ENCODE results near the gene CCL11.
"Not testable (repeated sequence)": the region's sequence is repeated elsewhere in the genome, so short reads cannot be mapped to it uniquely, and the experiment has no call there.

Gene CCL11

DNA sequence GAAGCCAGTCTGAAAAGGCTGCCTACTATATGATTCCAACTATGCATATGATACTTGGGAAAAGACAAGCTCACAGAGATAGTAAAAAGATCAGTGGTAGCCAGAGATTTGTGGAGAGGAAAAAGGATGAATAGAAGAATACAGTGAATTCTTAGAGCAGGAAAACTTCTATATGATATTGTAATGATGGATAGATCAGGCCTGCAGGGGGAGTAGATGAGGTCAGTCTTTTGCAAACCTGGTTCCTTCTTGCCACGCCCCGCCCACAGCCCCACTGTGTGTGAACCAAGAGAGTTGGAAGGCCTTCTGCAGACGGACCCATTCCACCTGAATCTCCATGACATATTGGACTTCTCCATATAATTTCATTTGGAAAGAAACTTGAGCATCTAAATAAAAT lies 32.9 kb downstream of the CCL11 start:
- H3K27me3 ChIP-seq = no peaks in the 10 kb centered on the region
- H3K27ac ChIP-seq = no peak overlapping the region
- TF ChIP-seq, protein P1, sequence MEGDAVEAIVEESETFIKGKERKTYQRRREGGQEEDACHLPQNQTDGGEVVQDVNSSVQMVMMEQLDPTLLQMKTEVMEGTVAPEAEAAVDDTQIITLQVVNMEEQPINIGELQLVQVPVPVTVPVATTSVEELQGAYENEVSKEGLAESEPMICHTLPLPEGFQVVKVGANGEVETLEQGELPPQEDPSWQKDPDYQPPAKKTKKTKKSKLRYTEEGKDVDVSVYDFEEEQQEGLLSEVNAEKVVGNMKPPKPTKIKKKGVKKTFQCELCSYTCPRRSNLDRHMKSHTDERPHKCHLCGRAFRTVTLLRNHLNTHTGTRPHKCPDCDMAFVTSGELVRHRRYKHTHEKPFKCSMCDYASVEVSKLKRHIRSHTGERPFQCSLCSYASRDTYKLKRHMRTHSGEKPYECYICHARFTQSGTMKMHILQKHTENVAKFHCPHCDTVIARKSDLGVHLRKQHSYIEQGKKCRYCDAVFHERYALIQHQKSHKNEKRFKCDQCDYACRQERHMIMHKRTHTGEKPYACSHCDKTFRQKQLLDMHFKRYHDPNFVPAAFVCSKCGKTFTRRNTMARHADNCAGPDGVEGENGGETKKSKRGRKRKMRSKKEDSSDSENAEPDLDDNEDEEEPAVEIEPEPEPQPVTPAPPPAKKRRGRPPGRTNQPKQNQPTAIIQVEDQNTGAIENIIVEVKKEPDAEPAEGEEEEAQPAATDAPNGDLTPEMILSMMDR (IDR thresholded peaks at IDR 0.05) = no peak
- no peaks in the 10 kb centered on the region for H3K9me3 ChIP-seq
- intact Hi-C loops (cut with DNase I; ENCODE audit: low total_unique reads) = no loop called here
- no peak for DNase-seq
- H3K4me3 ChIP-seq = no peak overlapping the region
- H3K36me3 ChIP-seq = no peaks in the 10 kb centered on the region
- peaks cover 0 to 49% (median 25%) of the 10 kb centered on the region in 4 donors for H3K4me1 ChIP-seq

DNA sequence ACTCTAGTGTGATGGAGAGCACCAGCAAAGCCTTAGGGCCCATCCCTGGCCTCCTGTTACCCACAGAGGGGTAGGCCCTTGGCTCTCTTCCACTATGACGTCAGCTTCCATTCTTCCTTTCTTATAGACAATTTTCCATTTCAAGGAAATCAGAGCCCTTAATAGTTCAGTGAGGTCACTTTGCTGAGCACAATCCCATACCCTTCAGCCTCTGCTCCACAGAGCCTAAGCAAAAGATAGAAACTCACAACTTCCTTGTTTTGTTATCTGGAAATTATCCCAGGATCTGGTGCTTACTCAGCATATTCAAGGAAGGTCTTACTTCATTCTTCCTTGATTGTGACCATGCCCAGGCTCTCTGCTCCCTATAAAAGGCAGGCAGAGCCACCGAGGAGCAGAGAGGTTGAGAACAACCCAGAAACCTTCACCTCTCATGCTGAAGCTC lies 33.5 kb downstream of the CCL11 start, which contains the start of gene CCL8:
TSS of gene CCL8 (plus strand) at position 397 of the 445 bp plus-strand sequence. CDS start 67 bp downstream, outside the sequence.
- H3K36me3 ChIP-seq = no peaks in the 10 kb centered on the region

DNA sequence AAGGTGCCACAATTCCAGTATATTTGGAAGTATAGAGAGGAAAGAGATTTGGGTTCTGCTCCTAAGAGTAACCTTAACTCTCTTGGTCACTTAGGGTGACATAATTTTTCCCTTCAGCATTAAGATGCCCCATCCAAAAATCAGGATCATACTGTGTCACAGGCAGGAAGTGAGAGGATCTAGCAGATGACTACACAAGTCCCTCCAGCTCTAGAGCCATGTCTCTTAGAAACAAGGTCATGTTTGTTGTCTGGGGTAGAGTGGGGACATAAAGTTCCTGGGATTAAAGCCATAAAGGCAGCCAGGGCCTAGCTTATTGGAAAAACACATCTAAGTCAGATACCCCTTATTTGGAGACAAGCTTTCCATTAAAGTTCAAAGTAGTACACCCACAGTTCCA lies 36.4 kb downstream of the CCL11 start:
- H3K9me3 ChIP-seq = no peaks in the 10 kb centered on the region
- H3K4me1 ChIP-seq = peaks cover 0 to 27% (median 8%) of the 10 kb centered on the region in 4 donors
- TF ChIP-seq, protein P1 (IDR thresholded peaks at IDR 0.05) = no peak
- H3K27ac ChIP-seq = peak overlapping the region; percentile 72
- H3K4me3 ChIP-seq = no peak overlapping the region
- H3K36me3 ChIP-seq = no peaks in the 10 kb centered on the region
- DNase-seq = peak in 1 of 2 donors; percentile 31
- intact Hi-C loops (cut with DNase I; ENCODE audit: low total_unique reads) = no loop called here
- no peaks in the 10 kb centered on the region for H3K27me3 ChIP-seq

More for the DNA sequence above, 33.5 kb downstream of the CCL11 start, which contains the start of gene CCL8:
- H3K9me3 ChIP-seq = no peaks in the 10 kb centered on the region
- H3K4me3 ChIP-seq = no peak within 1 kb of the TSS
- no peak for DNase-seq
- H3K27me3 ChIP-seq = no peaks in the 10 kb centered on the region
- no peak within 1 kb of the TSS for H3K27ac ChIP-seq
- TF ChIP-seq, protein P1 (IDR thresholded peaks at IDR 0.05) = no peak
- intact Hi-C loops (cut with DNase I; ENCODE audit: low total_unique reads) = no loop called here
- H3K4me1 ChIP-seq = peaks cover 0 to 43% (median 19%) of the 10 kb centered on the region in 4 donors

DNA sequence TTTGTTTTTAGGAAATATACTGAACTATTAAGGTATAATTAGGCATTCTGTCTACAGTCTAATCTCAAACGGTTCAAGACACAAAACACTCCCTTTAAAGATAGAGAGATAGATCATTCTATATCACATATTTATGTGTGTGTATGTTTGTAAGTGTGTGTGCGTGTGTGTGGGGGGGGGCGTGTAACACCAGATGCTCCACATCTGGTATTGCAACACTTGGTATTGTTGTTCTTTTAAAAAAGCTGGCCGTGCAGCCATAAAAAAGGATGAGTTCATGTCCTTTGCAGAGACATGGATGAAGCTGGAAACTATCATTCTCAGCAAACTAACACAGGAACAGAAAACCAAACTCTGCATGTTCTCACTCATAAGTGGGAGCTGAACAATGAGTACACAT lies 42.0 kb downstream of the CCL11 start:
- intact Hi-C loops (cut with DNase I; ENCODE audit: low total_unique reads); H3K36me3 ChIP-seq: not testable (repeated sequence)

DNA sequence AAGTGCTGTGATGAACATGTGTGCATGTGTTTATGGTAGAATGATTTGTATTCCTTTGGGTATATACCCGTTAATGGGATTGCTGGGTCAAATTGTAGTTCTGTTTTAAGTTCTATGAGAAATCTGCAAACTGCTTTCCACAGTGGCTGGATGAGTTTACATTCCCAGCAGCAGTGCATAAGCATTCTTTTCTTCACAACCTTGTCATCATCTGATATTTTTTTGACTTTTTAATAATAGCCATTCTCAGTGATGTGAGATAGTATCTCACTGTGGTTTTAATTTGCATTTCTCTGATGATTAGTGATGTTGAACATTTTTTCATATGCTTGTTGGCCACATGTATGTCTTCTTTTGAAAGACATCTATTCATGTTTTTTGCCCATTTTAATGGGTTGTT lies 52.2 kb downstream of the CCL11 start:
- intact Hi-C loops (cut with DNase I; ENCODE audit: low total_unique reads) = no loop called here
- H3K36me3 ChIP-seq = no peaks in the 10 kb centered on the region

More for the DNA sequence above, 42.0 kb downstream of the CCL11 start:
- H3K9me3 ChIP-seq, H3K4me1 ChIP-seq, H3K27me3 ChIP-seq, H3K4me3 ChIP-seq, H3K27ac ChIP-seq: not testable (repeated sequence)
- peak in 1 of 2 donors; percentile 33 for DNase-seq

More for the DNA sequence above, 52.2 kb downstream of the CCL11 start:
- no peak overlapping the region for H3K4me3 ChIP-seq
- no peaks in the 10 kb centered on the region for H3K27me3 ChIP-seq
- no peaks in the 10 kb centered on the region for H3K9me3 ChIP-seq
- H3K27ac ChIP-seq = no peak overlapping the region
- TF ChIP-seq, protein P1 (IDR thresholded peaks at IDR 0.05) = no peak
- no peak for DNase-seq
- H3K4me1 ChIP-seq = no peaks in the 10 kb centered on the region

All from tibial artery (tissue), 4 donors.